Measurements from ENCODE around the gene C2orf72. TPM values are rescaled to one million over a fixed set of nuclear protein-coding genes. Genes with fewer than 3 reads are reported as not detected.

The C2orf72 gene
- polyA plus RNA-seq, 3 donors: not detected

GRCh38 chr2:231009236-231009919 lies 27.9 kb upstream of the C2orf72 start:
- Histone ChIP-seq H3K27me3 (ENCODE audit: control insufficient read depth in 2 of 2, insufficient read depth in 2 of 2, low read length in 2 of 2) (no peaks in the 10 kb centered on the region), H3K36me3 (replicated peaks in 1 of 2; ENCODE audit: control insufficient read depth in 1 of 2, insufficient read depth in 2 of 2, low read length in 2 of 2) (no peaks in the 10 kb centered on the region), H3K4me2 (replicated peaks; ENCODE audit: extremely low read depth, low read length, poor library complexity, severe bottlenecking) (no peak overlapping the region), H3K9ac (ENCODE audit: insufficient read depth, low read length, poor library complexity, severe bottlenecking) (no peak overlapping the region), H4K20me1 (ENCODE audit: insufficient read depth, low read length) (no peaks in the 10 kb centered on the region), H2AFZ (ENCODE audit: insufficient read depth, low read depth, low read length, poor library complexity, severe bottlenecking) (no peak overlapping the region), H3K4me1 (ENCODE audit: control insufficient read depth in 1 of 2, insufficient read depth in 2 of 2, low read length in 2 of 2) (no peaks in the 10 kb centered on the region), H3K9me3 (replicated peaks in 1 of 2; ENCODE audit: control insufficient read depth in 1 of 2, insufficient read depth in 1 of 2, low read length in 2 of 2) (no peaks in the 10 kb centered on the region), H3K4me3 (replicated peaks in 1 of 3; ENCODE audit: low read depth in 2 of 3, low read length in 3 of 3) (no peak overlapping the region), H3K27ac (ENCODE audit: low read depth in 1 of 2, low read length in 2 of 2) (no peak overlapping the region), H3K79me2 (ENCODE audit: insufficient read depth, low read length) (no peaks in the 10 kb centered on the region)
- no peak for TF ChIP-seq CTCF (IDR thresholded peaks at IDR 0.05)
- H3K4me1 Mint-ChIP-seq: no peaks in the 10 kb centered on the region
- no peaks in the 10 kb centered on the region for H3K36me3 Mint-ChIP-seq
- H3K27ac Mint-ChIP-seq: no peak overlapping the region
- intact Hi-C loops (cut with micrococcal nuclease): no loop called here
- H3K27me3 Mint-ChIP-seq (ENCODE audit: low read depth in 3 of 3): peaks cover 5 to 15% (median 12%) of the 10 kb centered on the region in 3 donors
- no peak overlapping the region for H3K4me3 Mint-ChIP-seq
- 81% methylated on average over 5 of the region's 14 CpGs for WGBS (ENCODE audit: insufficient coverage)
- no peak for DNase-seq
- H3K9me3 Mint-ChIP-seq: peaks cover 0 to 9% (median 5%) of the 10 kb centered on the region in 7 donors

GRCh38 chr2:231010201-231010730 lies 27.1 kb upstream of the C2orf72 start:
- Mint-ChIP-seq H3K36me3 (no peaks in the 10 kb centered on the region), H3K4me1 (no peaks in the 10 kb centered on the region), H3K9me3 (peaks cover 0 to 3% (median 0%) of the 10 kb centered on the region in 7 donors), H3K4me3 (no peak overlapping the region), H3K27me3 (ENCODE audit: low read depth in 3 of 3) (peaks cover 3 to 18% (median 17%) of the 10 kb centered on the region in 3 donors), H3K27ac (no peak overlapping the region)
- H3K4me3 ChIP-seq (replicated peaks in 1 of 3; ENCODE audit: low read depth in 2 of 3, low read length in 3 of 3): no peak overlapping the region
- WGBS (ENCODE audit: insufficient coverage): 89% methylated on average over 2 of the region's 2 CpGs
- no peak for DNase-seq
- H3K9ac ChIP-seq (ENCODE audit: insufficient read depth, low read length, poor library complexity, severe bottlenecking): no peak overlapping the region
- intact Hi-C loops (cut with micrococcal nuclease): no loop called here
- no peak for TF ChIP-seq CTCF (IDR thresholded peaks at IDR 0.05)
- H2AFZ ChIP-seq (ENCODE audit: insufficient read depth, low read depth, low read length, poor library complexity, severe bottlenecking): no peak overlapping the region
- H3K36me3 ChIP-seq (replicated peaks in 1 of 2; ENCODE audit: control insufficient read depth in 1 of 2, insufficient read depth in 2 of 2, low read length in 2 of 2): no peaks in the 10 kb centered on the region
- H3K4me2 ChIP-seq (replicated peaks; ENCODE audit: extremely low read depth, low read length, poor library complexity, severe bottlenecking): no peak overlapping the region
- H4K20me1 ChIP-seq (ENCODE audit: insufficient read depth, low read length): no peaks in the 10 kb centered on the region
- H3K79me2 ChIP-seq (ENCODE audit: insufficient read depth, low read length): no peaks in the 10 kb centered on the region
- H3K9me3 ChIP-seq (replicated peaks in 1 of 2; ENCODE audit: control insufficient read depth in 1 of 2, insufficient read depth in 1 of 2, low read length in 2 of 2): no peaks in the 10 kb centered on the region
- H3K4me1 ChIP-seq (ENCODE audit: control insufficient read depth in 1 of 2, insufficient read depth in 2 of 2, low read length in 2 of 2): no peaks in the 10 kb centered on the region
- H3K27me3 ChIP-seq (ENCODE audit: control insufficient read depth in 2 of 2, insufficient read depth in 2 of 2, low read length in 2 of 2): no peaks in the 10 kb centered on the region
- H3K27ac ChIP-seq (ENCODE audit: low read depth in 1 of 2, low read length in 2 of 2): no peak overlapping the region
